HCT116 (cell line): ENCODE results near the gene CCDC124. TPM values are rescaled to one million over a fixed set of nuclear protein-coding genes. Genes with fewer than 3 reads are reported as not detected.
A peak's percentile ranks its signal among the peaks of the same experiment; 100 is the strongest.

Experiments used
- ATAC-seq: fragments of 200-7000 bp; cut with Tn5 transposase; 2 replicates; pipeline ENCODE4 v1.9.1; 2020; ENCODE audit warnings: mild to moderate bottlenecking, moderate library complexity
- BruUV-seq: library from RNA; stranded (reverse); fragments of 400-500 nt; replicated peaks from 2 replicates; lab custom pipeline; 2021; lab: Mats Ljungman, UMichigan
- CTCF ChIA-PET: fragments of 300-600 bp; sonication (Branson Sonifier 250); formaldehyde crosslinking; loops from one replicate; lab custom pipeline; 2021; ENCODE audit warnings: antibody characterized with exemption; lab: Charles Lee
- POLR2A ChIA-PET: fragments of 300-600, 350-600 bp; sonication (Branson Sonifier 250); formaldehyde crosslinking; loops from one replicate; lab custom pipeline; 2021; ENCODE audit warnings: antibody characterized with exemption; lab: Charles Lee
- RAD21 ChIA-PET, 2 experiments: fragments of 300-600 bp; sonication (Branson Sonifier 250); formaldehyde crosslinking; loops; one replicate each; lab custom pipeline; 2023; ENCODE audit warnings: low total read pairs in 2 of 2; ENCODE audit not compliant: uncharacterized antibody in 2 of 2, unreplicated experiment in 2 of 2, low non-redundant PET in 1 of 2; lab: Charles Lee
- DNase-seq: peaks from one replicate; pipeline ENCODE4 v3.0.0-alpha.2; 2010; ENCODE audit warnings: low read depth, low spot score
- H2AFZ ChIP-seq: fragments of 200-600 bp; shearing (Covaris generic), sonication (generic); 2 replicates; pipeline ENCODE4 v1.6.1; 2017; ENCODE audit warnings: low read depth, mixed run types, mixed read lengths, antibody characterized with exemption, low read length; ENCODE audit not compliant: poor library complexity, severe bottlenecking
- H3K27ac ChIP-seq: 2 replicates; pipeline ENCODE4 v1.5.1; 2012; ENCODE audit warnings: low read depth, low read length
- H3K27me3 ChIP-seq: fragments of 200-600 bp; sonication (generic); 2 replicates; pipeline ENCODE4 v1.6.1; 2016; ENCODE audit warnings: mixed run types, low read length, mixed read lengths; ENCODE audit not compliant: insufficient read depth
- H3K36me3 ChIP-seq, 2 experiments: fragments of 200-500 bp in 1 of 2; fragments of 200-600 bp in 1 of 2; sonication (Bioruptor generic) in 1 of 2; sonication (generic) in 1 of 2; 2 replicates each; pipeline versions ENCODE4 v1.5.1 to v1.6.1; 2014 to 2016; ENCODE audit warnings: low read length in 2 of 2, inconsistent platforms in 1 of 2, mixed read lengths in 1 of 2, mixed run types in 1 of 2; ENCODE audit not compliant: insufficient read depth in 2 of 2, control insufficient read depth in 1 of 2
- H3K4me1 ChIP-seq, 2 experiments: fragments of 200-600 bp in 1 of 2; sonication (generic) in 1 of 2; 2 replicates each; pipeline versions ENCODE4 v1.5.1 to v1.6.1; 2012 to 2017; ENCODE audit warnings: low read length in 2 of 2, inconsistent platforms in 1 of 2, mild to moderate bottlenecking in 1 of 2, mixed read lengths in 1 of 2, mixed run types in 1 of 2, moderate library complexity in 1 of 2; ENCODE audit not compliant: insufficient read depth in 2 of 2, control insufficient read depth in 1 of 2
- H3K4me2 ChIP-seq: fragments of 200-600 bp; sonication (generic); 2 replicates; pipeline ENCODE4 v1.6.1; 2017; ENCODE audit warnings: mixed run types, low read length, mixed read lengths
- H3K4me3 ChIP-seq, 2 experiments: fragments of 200-600 bp in 1 of 2; sonication (generic) in 1 of 2; replicated peaks in 1 of 2; 2 replicates each; pipeline ENCODE4 v1.5.1; 2011 to 2016; ENCODE audit warnings: low read length in 2 of 2, control low read depth in 1 of 2, low read depth in 1 of 2, mild to moderate bottlenecking in 1 of 2, mixed read lengths in 1 of 2, mixed run types in 1 of 2
- H3K79me2 ChIP-seq: fragments of 200-600 bp; sonication (generic); 2 replicates; pipeline ENCODE4 v1.6.1; 2017; ENCODE audit warnings: mild to moderate bottlenecking, mixed run types, low read length, moderate library complexity, mixed read lengths; ENCODE audit not compliant: insufficient read depth
- H3K9ac ChIP-seq: fragments of 200-600 bp; sonication (generic); 2 replicates; pipeline ENCODE4 v1.6.1; 2016; ENCODE audit warnings: low read length, mixed read lengths
- H3K9me2 ChIP-seq: fragments of 200-600 bp; sonication (generic), shearing (Covaris generic); 2 replicates; pipeline ENCODE4 v1.6.1; 2017; ENCODE audit warnings: mixed run types, mild to moderate bottlenecking, moderate library complexity; ENCODE audit not compliant: insufficient read depth
- H3K9me3 ChIP-seq, 2 experiments: fragments of 200-500 bp in 1 of 2; fragments of 200-600 bp in 1 of 2; sonication (Bioruptor generic) in 1 of 2; sonication (generic) in 1 of 2; 2 replicates each; pipeline ENCODE4 v1.6.1; 2014 to 2017; ENCODE audit warnings: low read length in 2 of 2, mixed read lengths in 2 of 2, inconsistent platforms in 1 of 2, low read depth in 1 of 2, mild to moderate bottlenecking in 1 of 2, mixed run types in 1 of 2, moderate library complexity in 1 of 2; ENCODE audit not compliant: control insufficient read depth in 1 of 2, insufficient read depth in 1 of 2
- H4K20me1 ChIP-seq: fragments of 200-600 bp; sonication (generic), shearing (Covaris generic); 2 replicates; pipeline ENCODE4 v1.6.1; 2017; ENCODE audit warnings: mixed run types, mild to moderate bottlenecking, moderate library complexity; ENCODE audit not compliant: insufficient read depth
- CBX3 ChIP-seq: IDR thresholded peaks from 2 replicates; pipeline ENCODE4 v1.6.1; 2012; ENCODE audit warnings: low read depth
- EGR1 ChIP-seq: IDR thresholded peaks from 2 replicates; pipeline ENCODE4 v1.6.1; 2012; ENCODE audit warnings: low read depth
- ELF1 ChIP-seq: IDR thresholded peaks from 2 replicates; pipeline ENCODE4 v1.6.1; 2012; ENCODE audit warnings: low read depth, borderline replicate concordance
- EZH2 ChIP-seq: fragments of 200-600 bp; sonication (generic); IDR thresholded peaks from 2 replicates; pipeline ENCODE4 v1.6.1; 2017; ENCODE audit warnings: antibody characterized with exemption, mixed run types
- JUND ChIP-seq: IDR thresholded peaks from 2 replicates; pipeline ENCODE4 v1.6.1; 2012
- MAX ChIP-seq: IDR thresholded peaks from 2 replicates; pipeline ENCODE4 v1.6.1; 2012
- POLR2A ChIP-seq: IDR thresholded peaks from 2 replicates; pipeline ENCODE4 v1.7.0; 2011; ENCODE audit warnings: borderline replicate concordance; ENCODE audit not compliant: insufficient read depth, insufficient read length; ENCODE audit errors: extremely low read depth
- RAD21 ChIP-seq: IDR thresholded peaks from 2 replicates; pipeline ENCODE4 v1.6.1; 2012; ENCODE audit warnings: low read depth, mild to moderate bottlenecking
- SIN3A ChIP-seq: IDR thresholded peaks from 2 replicates; pipeline ENCODE4 v1.6.1; 2012; ENCODE audit warnings: low read depth
- SP1 ChIP-seq: IDR thresholded peaks from 2 replicates; pipeline ENCODE4 v1.6.1; 2012; ENCODE audit warnings: low read depth
- TCF7L2 ChIP-seq: IDR thresholded peaks from 2 replicates; pipeline ENCODE4 v1.7.0; 2011; ENCODE audit warnings: borderline replicate concordance, inconsistent platforms; ENCODE audit not compliant: insufficient read depth, insufficient read length; ENCODE audit errors: extremely low read depth
- YY1 ChIP-seq: IDR thresholded peaks from 2 replicates; pipeline ENCODE4 v1.6.1; 2011; ENCODE audit warnings: low read length, low read depth, moderate library complexity, mild to moderate bottlenecking; ENCODE audit not compliant: insufficient replicate concordance; ENCODE audit errors: extremely low read depth
- ZFX ChIP-seq: fragments of 450-650 bp; IDR thresholded peaks from 2 replicates; pipeline ENCODE4 v1.6.1; 2017
- ZNF274 ChIP-seq: fragments of 200-500 bp; sonication (Bioruptor generic); IDR thresholded peaks from 2 replicates; pipeline ENCODE4 v1.6.1; 2014; ENCODE audit warnings: mild to moderate bottlenecking, low read depth, low read length, inconsistent platforms
- intact Hi-C: fragments of 100-400 bp; cut with micrococcal nuclease; formaldehyde crosslinking; loops from 2 replicates; pipeline ENCODE4 v1.10.0; 2022
- total RNA-seq: library from RNA; stranded (reverse); gene quantifications from one replicate; pipeline ENCODE4 v1.2.1, GENCODE V29; 2021; ENCODE audit not compliant: unreplicated experiment

Gene CCDC124
- total RNA-seq, 1 experiment from 2014 or later, result 177 TPM

GRCh38 chr19:17951157-17951989 is 18.6 kb downstream of the CCDC124 start:
- no peaks in the 10 kb centered on the region for H3K27me3 ChIP-seq
- ATAC-seq (no peak), DNase-seq (no peak)
- ChIA-PET CTCF (no interaction called here), POLR2A (no interaction called here), RAD21 (no interaction called here)
- TF ChIP-seq EGR1, result no peak
- no peak for TF ChIP-seq JUND
- no peak for TF ChIP-seq MAX
- no peak for TF ChIP-seq ELF1
- no peak for TF ChIP-seq SP1
- TF ChIP-seq POLR2A, result no peak
- no peak for TF ChIP-seq TCF7L2
- TF ChIP-seq RAD21, result no peak
- TF ChIP-seq ZFX, result no peak
- no peak for TF ChIP-seq ZNF274
- no peak for TF ChIP-seq CBX3
- TF ChIP-seq YY1, result no peak
- no peak for TF ChIP-seq SIN3A
- no peak for TF ChIP-seq EZH2
- intact Hi-C loops, result no loop called here
- H3K9ac ChIP-seq, result peak overlapping the region; percentile 63
- H3K4me1 ChIP-seq, result peaks cover 35 to 53% of the 10 kb centered on the region in 2 experiments
- no peaks in the 10 kb centered on the region for H3K9me3 ChIP-seq
- H4K20me1 ChIP-seq, result no peaks in the 10 kb centered on the region
- peak overlapping the region; percentile 96 for H3K4me2 ChIP-seq
- H3K36me3 ChIP-seq, result no peaks in the 10 kb centered on the region
- no TSS peak for BruUV-seq
- no peak overlapping the region for H2AFZ ChIP-seq
- H3K9me2 ChIP-seq, result no peaks in the 10 kb centered on the region
- peak overlapping the region; percentile 49 to 63 for H3K4me3 ChIP-seq
- no peaks in the 10 kb centered on the region for H3K79me2 ChIP-seq
- H3K27ac ChIP-seq, result peak overlapping the region; percentile 23; the same call in 1 of the 2 replicates
